ENCODE data around the gene SYT1. TPM values are rescaled to one million over a fixed set of nuclear protein-coding genes. Genes with fewer than 3 reads are reported as not detected.

SYT1 gene
- polyA plus RNA-seq, 5 donors: 2.7 to 6.4 (median 5.0) TPM

GRCh38 chr12:79344855-79345847 is 480.6 kb downstream of the SYT1 start:
- DNase-seq: peak in 1 of 2 donors; percentile 9

- no peak for DNase-seq
These were observed 483.3 kb downstream of the SYT1 start for GRCh38 chr12:79347866-79348265.

GRCh38 chr12:79351251-79351650 is 486.7 kb downstream of the SYT1 start:
- no peak for DNase-seq

DNA sequence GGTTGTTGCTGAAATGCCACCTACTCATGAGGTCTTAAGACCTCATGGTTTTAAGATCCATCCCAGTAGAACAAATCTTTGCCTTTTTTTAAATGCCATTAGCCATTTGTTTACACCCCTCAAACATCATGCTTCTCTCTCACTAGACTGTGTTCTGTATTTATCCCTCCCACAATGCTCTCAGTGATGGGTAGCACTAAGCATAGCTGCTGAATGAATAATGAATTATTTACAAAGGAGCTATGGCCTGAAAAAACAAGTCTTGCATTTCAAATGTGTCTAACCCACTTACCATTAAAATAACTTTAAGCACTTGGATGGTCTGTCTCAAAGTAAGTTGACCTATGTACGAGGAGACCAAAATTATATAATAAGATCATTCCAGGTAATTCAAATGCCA is 491.6 kb downstream of the SYT1 start:
- DNase-seq: no peak

DNA sequence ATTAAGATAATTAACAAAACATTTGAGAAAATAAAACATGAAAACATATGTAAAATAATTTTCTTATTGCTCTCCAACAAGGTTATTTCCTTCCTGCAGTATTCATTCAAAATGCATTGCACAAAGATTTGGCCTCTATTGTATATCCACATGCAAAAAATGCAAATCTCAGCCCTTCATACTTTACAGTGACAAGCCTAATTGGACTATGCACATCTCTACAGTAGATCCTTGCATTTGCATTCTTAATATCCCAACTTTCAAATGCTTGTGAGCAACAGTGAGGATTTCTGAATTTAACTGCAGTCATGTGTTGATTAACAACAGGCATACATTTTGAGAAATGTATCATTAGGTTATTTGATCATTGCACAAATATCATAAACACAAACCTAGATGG is 492.5 kb downstream of the SYT1 start:
- no peak for DNase-seq

DNA sequence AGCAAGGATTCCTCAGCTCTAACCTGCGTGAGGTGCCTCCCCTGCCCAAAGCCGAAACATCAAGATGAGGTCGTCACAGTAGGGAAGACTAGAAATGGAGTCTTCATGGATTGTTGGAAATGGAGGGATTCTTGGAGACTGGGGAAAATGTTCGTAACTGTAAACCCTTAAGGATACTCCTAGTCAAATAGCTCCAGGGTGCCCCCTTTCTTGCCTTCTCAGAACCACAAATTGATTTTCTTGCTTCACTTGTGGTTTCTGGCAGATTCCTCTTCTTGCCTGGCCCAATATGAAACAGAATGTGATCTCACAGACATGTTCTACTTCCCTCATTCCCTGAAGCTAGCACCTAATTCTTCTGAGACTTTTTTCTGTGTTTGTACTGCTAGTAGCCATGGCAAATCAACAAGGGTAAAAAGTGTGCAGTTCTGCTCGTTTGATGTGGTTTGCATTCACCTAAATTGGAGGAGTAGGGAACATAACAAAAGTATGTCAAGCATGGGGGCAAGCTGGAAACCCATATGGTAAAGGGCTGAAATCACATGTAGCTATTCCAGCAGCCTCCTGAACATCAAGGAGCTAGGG is 494.2 kb downstream of the SYT1 start:
- DNase-seq: no peak

- no peak for DNase-seq
These were observed 495.7 kb downstream of the SYT1 start for GRCh38 chr12:79360286-79360685.

- no peak for DNase-seq
These were observed 496.4 kb downstream of the SYT1 start for GRCh38 chr12:79360936-79361335.

- no peak for DNase-seq
These were observed 499.6 kb downstream of the SYT1 start for GRCh38 chr12:79364197-79364596.

GRCh38 chr12:79366374-79366773 is 501.8 kb downstream of the SYT1 start:
- DNase-seq: no peak

- no peak for DNase-seq
These were observed 502.5 kb downstream of the SYT1 start for GRCh38 chr12:79367032-79367589.

GRCh38 chr12:79370021-79370420 is 505.4 kb downstream of the SYT1 start:
- DNase-seq: no peak

DNA sequence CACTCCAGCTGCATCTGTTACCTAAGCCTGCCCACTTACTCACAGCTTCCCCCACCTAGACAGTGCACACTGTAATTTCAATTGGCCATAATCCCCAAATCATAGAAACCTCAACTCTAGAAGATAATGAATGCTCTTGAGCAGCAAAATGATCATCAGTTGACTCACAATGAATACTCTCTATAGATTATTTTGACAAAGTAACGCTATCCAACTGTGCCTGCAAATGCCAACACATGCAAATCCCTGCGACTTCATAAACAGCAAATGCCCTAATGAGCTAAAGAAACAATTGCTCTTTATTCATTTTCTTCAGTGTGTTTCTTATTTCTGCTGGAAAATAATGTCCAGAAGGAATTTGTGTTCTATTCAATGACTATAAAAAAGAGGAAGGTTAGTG is 506.7 kb downstream of the SYT1 start:
- no peak for DNase-seq

DNA sequence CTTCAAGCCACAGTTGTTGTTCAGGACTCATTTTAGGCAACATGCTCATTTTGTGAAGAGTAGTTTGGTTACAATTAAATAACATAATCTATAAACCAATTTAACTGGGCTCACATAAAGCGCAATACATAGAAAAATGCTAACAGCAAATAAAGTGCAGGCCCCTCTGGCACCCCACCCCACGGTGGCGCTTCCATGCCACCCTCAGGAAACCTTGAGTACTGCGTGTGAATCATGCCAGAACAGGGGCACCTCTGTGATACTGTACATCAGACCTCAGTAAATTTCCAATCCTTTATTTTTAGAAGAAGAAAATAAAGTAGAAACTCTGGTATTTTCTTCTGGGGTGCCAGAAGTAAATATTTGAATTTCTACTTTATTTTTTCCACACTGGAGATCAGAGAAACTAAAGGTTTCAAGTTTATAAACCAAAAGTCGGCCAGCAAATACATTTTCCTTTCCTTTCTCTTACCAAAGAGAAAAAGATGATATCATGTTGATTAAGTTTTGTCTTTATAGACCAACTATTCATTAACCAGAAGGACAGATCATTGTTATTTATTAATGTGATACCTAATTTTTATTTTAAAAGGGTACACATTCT is 509.4 kb downstream of the SYT1 start:
- DNase-seq: no peak

DNA sequence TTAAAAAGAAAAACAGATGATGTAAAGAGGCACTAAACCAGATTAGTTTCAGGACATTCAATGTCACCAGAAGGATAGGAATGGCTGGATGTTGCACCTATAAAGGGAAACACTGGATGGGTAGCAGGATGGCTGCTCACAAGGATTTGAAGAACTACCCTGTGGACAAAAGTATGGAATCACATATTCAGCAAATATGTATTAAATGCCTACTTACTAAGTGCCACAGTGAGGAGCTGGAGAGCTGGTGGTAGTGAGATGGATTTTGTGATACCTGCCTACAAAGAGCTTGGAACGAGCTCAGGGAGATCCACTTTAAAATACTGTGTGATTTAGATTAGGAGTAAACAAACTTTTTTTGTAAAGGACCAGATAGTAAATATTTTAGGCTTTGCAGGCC is 510.0 kb downstream of the SYT1 start:
- no peak for DNase-seq

DNA sequence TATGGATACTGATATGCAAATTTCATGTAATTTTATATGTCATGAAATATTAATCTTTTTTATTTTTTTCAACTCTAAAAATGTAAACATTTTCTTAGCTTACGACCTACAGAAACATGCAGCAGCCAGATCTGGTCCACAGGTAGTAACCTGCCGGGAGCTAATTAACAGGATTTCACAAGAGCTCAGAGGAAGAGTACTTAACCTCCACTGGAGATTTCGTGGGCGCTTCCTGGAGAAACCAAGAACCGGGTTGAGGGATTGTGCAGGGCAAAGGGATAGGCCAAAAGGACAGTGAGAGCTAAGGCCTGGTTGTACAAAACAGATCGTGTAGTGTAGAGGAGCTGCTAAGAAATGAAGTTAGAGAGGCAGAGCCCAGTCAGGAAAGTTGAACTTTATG is 510.5 kb downstream of the SYT1 start:
- no peak for DNase-seq

DNA sequence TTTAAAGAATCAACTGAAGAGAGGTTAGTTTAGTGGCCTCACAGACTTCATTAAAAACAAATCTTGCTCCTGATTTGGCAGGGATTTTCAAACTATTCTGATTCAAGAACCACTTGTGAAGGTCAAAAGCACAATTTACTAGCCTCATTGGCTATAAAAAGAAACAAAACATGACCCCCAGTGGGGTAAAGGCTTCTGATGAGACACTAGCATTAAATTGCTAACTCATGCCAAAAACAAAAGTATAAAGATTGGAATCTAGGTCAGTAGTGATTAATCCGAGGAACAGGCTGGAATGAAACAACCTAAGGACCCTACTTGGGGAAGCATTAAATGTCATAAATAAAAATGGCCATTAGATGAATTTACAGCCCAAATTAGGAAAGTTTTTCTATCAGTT is 513.9 kb downstream of the SYT1 start:
- no peak for DNase-seq

GRCh38 chr12:79380402-79380801 is 515.8 kb downstream of the SYT1 start:
- no peak for DNase-seq

DNA sequence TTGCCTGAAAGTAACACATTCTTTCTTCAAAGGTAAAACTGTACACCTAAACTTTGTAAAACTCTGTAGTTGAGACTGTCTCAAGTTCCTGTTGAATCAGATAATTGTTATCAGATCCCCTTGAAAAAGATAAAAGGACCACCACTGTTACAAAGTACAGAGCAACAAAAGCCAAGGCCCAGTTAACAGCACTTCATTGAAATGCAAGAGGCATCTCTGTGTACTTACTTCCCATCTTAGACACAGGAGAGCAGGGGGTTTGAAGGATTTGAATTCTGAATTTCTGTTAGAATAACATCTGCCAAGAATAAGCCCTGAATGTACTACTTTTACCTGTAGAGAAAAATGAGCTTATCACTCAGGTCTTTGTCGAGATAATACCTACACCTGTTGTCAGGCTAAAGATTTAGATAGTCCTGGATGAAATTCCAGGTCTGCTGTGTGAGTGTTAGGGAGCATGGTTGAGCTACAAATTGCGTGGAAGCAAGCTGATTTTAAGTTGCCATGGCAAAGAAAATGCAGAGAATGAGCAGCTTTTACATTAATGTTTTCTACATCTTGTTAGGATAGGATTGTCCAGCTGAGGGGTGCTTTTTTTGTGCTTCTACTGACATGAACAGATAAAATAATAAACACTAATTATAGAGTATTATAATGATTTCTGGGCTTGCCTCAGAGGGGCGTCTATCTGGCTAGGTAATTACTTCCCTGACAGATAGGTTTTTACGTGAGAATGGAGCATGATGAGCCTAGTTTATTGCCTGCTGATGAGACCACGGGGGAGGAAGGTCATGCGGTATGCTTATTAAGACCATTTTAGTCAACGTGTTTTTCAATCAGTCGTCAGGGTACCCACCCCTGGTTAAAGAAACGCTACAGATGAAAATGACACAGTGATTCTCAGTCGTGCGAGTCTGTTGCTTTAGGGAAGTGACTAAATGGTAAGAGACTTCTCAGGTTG is 517.0 kb downstream of the SYT1 start:
- no peak for DNase-seq

- no peak for DNase-seq
These were observed 520.0 kb downstream of the SYT1 start for GRCh38 chr12:79384551-79384950.

- no peak for DNase-seq
These were observed 523.4 kb downstream of the SYT1 start for GRCh38 chr12:79388011-79388410.
